GM20000 (cell line): Measurements from ENCODE around the gene INVS.
"Not testable (repeated sequence)": the region's sequence is repeated elsewhere in the genome, so short reads cannot be mapped to it uniquely, and the experiment has no call there.

Experiments
- DNase-seq: peaks from one replicate; pipeline ENCODE4 v3.0.0; 2012; ENCODE audit warnings: low spot score
- TF ChIP-seq, protein P1 (sequence below): IDR thresholded peaks from 2 replicates; pipeline ENCODE4 v1.5.1; 2012; ENCODE audit warnings: mild to moderate bottlenecking, control low read depth; ENCODE audit errors: extremely low read depth, missing control alignments

INVS gene

DNA sequence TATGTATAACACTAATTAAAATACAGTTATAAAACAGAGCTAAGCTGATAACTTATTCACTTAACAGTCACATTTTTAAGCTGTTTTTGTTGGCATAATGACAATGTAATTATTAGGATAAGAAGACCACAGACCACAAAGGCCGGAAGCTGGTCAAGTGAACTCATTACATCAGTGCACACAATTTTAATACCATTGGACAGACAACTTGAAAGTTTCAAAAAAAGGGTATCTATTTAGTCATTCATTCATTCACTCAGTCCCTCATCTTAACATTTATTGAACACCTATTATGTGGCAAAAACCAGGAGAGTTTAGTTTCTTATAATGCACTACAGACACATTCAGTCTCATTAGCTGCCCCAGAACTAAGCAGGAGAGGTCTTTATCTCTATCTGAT, 11.8 kb upstream of the INVS start:
- DNase-seq, result no peak
- TF ChIP-seq, protein P1, sequence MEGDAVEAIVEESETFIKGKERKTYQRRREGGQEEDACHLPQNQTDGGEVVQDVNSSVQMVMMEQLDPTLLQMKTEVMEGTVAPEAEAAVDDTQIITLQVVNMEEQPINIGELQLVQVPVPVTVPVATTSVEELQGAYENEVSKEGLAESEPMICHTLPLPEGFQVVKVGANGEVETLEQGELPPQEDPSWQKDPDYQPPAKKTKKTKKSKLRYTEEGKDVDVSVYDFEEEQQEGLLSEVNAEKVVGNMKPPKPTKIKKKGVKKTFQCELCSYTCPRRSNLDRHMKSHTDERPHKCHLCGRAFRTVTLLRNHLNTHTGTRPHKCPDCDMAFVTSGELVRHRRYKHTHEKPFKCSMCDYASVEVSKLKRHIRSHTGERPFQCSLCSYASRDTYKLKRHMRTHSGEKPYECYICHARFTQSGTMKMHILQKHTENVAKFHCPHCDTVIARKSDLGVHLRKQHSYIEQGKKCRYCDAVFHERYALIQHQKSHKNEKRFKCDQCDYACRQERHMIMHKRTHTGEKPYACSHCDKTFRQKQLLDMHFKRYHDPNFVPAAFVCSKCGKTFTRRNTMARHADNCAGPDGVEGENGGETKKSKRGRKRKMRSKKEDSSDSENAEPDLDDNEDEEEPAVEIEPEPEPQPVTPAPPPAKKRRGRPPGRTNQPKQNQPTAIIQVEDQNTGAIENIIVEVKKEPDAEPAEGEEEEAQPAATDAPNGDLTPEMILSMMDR, result no peak

DNA sequence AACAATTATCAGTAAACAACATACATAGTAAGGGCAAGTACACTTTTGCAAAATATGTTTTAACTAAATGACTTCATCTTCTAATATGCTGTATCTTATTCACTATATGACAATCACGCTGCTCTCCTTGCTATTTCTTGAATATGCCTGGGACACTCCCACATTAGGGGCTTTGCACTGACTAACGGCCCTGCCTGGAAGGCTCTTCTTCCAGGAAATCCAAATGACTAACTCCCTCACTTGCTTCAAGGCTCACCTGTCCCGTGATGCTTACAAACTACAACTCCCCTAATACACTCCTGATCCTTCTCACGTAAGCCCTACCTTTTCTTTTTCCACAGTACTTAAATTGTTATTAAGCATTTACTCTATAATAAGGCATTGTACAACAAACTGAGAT, 10.8 kb upstream of the INVS start:
- no peak for DNase-seq

DNA sequence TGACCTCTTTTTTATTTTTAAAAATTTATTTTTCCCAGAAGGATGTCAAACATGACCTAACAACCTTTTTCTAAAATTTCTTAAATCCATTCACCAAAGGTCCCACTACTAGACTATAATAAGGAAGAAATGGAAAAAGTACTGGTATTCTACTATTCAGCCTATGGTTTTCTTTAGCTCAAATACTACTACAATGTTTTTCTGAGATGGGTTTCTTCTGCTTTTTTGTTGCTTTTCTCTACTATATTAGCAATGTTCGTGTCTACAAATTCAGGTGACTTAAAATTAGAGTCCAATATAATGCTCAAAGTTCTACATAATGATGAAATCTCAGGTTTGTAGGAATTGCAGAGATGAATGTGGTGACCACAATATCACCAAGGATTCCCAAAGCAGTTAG, 8.2 kb upstream of the INVS start:
- no peak for DNase-seq
- TF ChIP-seq, protein P1, result no peak

More for the DNA sequence above, 10.8 kb upstream of the INVS start:
- TF ChIP-seq, protein P1, result no peak

DNA sequence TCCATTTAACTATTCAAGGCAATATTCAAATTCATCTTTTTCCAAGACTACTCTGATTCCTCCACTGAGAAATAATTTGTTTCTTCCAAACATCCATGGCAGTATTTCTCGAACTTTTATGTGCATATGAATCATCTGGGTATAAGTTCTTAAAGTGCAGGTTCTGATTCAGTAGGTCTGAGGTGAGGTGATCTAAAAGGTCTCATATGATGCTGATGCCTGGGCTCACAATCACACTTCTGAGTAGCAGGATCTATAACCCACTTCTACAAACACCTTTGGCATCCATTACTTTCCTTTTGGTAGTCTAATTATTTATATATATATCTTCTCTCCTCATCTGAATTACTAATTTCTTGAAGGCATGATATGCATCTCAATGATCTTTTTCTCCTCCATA, 7.4 kb upstream of the INVS start:
- TF ChIP-seq, protein P1, result no peak
- no peak for DNase-seq

DNA sequence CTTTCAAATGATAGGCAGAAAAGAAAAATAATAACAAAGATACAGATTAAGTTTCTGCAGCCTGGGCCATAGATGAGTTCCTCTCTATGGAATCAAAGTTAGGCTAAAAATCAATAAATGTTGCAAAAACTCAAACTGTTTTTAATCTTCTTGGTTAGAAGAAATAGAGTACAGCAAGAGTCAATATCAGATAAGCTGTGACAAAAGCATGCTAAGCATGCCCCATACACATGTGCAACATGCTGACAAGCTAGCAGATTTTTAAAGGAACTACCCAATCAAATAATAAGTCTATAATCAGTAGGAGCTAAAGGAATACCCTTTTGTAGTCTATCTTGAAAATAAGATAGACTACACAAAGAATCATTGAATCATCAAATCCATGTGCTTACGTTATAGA, 7.0 kb upstream of the INVS start:
- DNase-seq, result no peak
- TF ChIP-seq, protein P1, result no peak

DNA sequence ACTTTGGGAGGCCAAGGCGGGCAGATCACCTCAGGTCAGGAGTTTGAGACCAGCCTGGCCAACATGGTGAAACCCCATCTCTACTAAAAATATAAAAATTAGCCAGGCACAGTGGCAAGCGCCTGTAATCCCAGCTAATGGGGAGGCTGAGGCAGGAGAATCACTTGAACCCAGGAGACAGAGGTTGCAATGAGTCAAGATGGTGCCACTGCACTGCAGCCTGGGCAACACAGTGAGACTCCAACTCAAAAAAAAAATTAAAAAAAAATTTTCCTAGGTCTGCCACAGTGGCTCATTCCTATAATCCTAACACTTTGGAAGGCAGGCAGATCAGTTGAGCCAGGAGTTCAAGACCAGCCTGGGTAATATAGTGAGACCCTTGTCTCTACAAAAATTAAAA, 4.6 kb upstream of the INVS start:
- DNase-seq, result not testable (repeated sequence)

DNA sequence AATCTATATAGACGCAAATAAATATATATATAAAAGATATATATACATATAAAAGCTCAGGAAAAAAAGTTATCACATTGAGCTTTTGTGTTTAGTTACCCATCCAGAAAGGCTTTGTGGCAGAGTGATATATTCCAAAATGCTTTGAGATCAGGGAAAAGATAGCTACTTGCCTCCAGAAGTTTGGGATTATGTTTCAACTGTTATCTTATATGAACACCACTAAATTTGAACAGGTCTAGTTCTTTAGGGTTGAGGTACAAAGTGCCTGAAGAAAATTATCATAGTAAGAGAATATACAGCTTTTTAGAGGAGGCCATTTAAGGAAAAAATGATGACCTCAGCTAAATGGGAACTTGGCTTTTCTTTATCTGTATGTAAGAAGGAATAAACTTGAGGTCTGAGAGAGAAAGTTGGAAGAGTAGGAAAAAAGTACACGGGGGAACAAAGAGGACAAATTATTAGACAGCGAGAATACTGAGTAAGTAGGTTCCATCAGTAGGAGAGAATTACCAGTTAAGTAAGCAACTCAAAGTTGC, 2.6 kb upstream of the INVS start:
- TF ChIP-seq, protein P1, result no peak
- DNase-seq, result no peak

DNA sequence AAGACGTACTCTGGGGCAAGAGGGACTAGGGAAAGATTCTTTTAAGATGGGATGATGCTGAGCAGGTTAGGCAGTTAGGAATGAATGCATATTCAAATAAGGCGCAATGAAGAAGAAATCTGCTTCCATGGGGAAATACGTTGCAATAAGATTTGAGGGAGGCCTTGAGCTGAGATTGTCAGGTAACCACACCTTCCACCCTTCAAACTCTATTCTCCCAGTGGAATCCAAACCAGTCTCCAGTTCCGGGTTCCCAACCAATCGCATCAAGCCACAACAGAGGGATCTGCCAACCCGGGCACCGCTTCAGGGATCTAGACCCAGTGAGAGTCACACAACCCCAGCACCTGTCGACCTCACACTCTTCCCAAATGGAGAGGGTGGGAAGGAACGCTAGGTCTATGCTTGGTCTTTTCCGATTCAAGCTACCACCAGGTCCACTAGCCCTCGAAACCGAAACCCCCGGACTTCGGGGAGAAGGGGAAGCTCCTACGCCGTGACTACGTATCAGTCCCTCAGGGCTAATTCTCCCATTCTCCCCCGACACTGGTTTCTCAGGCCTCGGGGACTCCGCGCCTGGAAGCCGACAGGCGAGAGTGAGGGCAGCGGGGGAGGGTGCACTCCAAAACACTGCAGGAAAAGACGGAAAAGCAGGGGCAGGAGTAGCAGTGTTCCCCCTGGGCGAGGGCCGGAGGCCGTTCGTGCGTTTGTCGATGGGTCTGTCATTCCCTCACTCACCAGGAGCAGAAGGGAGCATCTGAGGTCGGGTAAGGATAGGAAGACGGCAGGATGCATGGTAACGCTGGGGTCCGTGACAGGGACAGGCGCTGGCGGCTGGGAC, 777 bp upstream of the INVS start:
- TF ChIP-seq, protein P1, result no peak
- DNase-seq, result no peak
